DND-41 (cell line): Measurements from ENCODE around the gene DHRSX.

Source experiments
- EZH2 ChIP-seq: IDR thresholded peaks from 3 replicates; pipeline ENCODE4 v1.6.1; 2012; ENCODE audit warnings: borderline replicate concordance, low read depth, mild to moderate bottlenecking, moderate library complexity, low read length, inconsistent platforms; ENCODE audit not compliant: severe bottlenecking
- TF ChIP-seq, protein P1 (sequence below): IDR thresholded peaks from 2 replicates; pipeline ENCODE4 v1.5.1; 2012; ENCODE audit warnings: borderline replicate concordance, low read length, moderate library complexity, mild to moderate bottlenecking; ENCODE audit not compliant: poor library complexity, severe bottlenecking; ENCODE audit errors: extremely low read depth

DNA sequence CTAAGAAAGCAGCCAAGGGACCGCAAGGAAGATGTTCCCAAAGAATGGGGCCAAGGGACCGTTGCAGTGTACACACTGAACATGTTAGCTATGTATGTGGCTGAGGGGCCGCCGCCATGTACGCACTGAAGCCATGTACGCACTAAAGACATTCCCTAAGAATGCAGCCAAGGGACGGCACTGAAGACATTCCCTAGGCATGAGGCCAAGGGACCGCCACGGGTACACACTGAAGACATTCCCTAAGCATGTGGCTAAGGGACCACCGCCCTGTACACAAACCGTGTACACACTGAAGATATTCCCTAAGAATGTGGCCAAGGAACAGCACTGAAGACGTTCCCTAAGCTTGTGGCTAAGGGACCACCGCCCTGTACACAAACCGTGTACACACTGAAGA is 54.0 kb downstream of the DHRSX start:
- TF ChIP-seq, protein P1, sequence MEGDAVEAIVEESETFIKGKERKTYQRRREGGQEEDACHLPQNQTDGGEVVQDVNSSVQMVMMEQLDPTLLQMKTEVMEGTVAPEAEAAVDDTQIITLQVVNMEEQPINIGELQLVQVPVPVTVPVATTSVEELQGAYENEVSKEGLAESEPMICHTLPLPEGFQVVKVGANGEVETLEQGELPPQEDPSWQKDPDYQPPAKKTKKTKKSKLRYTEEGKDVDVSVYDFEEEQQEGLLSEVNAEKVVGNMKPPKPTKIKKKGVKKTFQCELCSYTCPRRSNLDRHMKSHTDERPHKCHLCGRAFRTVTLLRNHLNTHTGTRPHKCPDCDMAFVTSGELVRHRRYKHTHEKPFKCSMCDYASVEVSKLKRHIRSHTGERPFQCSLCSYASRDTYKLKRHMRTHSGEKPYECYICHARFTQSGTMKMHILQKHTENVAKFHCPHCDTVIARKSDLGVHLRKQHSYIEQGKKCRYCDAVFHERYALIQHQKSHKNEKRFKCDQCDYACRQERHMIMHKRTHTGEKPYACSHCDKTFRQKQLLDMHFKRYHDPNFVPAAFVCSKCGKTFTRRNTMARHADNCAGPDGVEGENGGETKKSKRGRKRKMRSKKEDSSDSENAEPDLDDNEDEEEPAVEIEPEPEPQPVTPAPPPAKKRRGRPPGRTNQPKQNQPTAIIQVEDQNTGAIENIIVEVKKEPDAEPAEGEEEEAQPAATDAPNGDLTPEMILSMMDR, result no peak
- no peak for TF ChIP-seq EZH2
